Frontal cortex (tissue), 4 donors: ENCODE results near the gene FOXP1. TPM values are rescaled to one million over a fixed set of nuclear protein-coding genes. Genes with fewer than 3 reads are reported as not detected.
"Not testable (repeated sequence)": the region's sequence is repeated elsewhere in the genome, so short reads cannot be mapped to it uniquely, and the experiment has no call there.

Experiments
- DNase-seq, 2 donors: peaks; one replicate each; pipeline ENCODE4 v3.0.0; 2012; ENCODE audit warnings: low spot score in 2 of 2
- FAIRE-seq: peaks from 2 replicates; lab custom pipeline; 2012; peaks lifted over from hg19 to GRCh38; lab: Jason Lieb, UNC
- total RNA-seq: library from RNA; depleted of rRNA; stranded (reverse); fragments of >200 nt; gene quantifications from one replicate; pipeline ENCODE4 v1.2.3, GENCODE V29; 2014
- donor health status: control.
- donor health status: control.
- donor health status: control.

Gene FOXP1
- total RNA-seq, 1 donor from 2014 or later, result 118 TPM

DNA sequence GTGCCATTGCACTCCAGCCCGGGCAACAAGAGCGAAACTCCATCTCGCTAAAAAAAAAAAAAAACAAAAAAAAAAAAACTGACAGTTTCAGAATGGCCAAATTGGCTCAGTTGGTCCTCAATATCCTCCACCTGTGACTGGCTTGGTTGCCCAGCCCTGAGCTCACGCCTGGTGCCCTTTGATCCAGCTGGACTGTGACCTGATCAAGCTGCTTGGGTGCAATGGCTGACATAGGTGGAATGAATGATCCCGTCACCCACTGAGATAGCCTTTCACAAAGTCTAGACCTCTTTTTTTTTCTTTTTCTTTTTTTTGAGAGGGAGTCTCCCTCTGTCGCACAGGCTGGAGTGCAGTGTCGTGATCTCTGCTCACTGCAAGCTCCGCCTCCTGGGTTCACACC, 254.6 kb downstream of the FOXP1 start:
- FAIRE-seq, result no peak
- no peak for DNase-seq

GRCh38 chr3:71327936-71328335, 255.6 kb downstream of the FOXP1 start:
- no peak for FAIRE-seq

GRCh38 chr3:71325715-71326114, 257.8 kb downstream of the FOXP1 start:
- FAIRE-seq (no peak), DNase-seq (no peak)

More at GRCh38 chr3:71327936-71328335, 255.6 kb downstream of the FOXP1 start:
- no peak for DNase-seq

GRCh38 chr3:71324224-71324623, 259.3 kb downstream of the FOXP1 start:
- not testable (repeated sequence) for FAIRE-seq, DNase-seq

DNA sequence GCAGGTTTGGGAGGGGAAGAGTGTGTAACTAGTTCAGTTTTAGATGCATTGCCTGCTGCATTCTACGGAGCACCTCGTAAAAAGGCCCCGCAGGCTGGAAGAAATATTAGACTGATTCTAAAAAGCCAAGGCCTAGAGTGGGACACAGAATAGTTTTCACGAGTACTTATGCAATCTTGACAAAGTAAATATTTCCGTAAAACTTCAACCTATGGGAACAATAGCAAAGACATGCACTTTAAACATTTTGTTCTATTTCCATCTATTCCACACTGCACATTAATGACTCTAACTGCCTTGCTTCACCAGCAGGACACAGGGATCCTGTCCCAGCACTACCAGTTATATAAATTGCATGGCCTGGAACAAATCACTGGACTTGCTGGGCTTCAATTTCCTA, 260.0 kb downstream of the FOXP1 start:
- no peak for FAIRE-seq
- no peak for DNase-seq

DNA sequence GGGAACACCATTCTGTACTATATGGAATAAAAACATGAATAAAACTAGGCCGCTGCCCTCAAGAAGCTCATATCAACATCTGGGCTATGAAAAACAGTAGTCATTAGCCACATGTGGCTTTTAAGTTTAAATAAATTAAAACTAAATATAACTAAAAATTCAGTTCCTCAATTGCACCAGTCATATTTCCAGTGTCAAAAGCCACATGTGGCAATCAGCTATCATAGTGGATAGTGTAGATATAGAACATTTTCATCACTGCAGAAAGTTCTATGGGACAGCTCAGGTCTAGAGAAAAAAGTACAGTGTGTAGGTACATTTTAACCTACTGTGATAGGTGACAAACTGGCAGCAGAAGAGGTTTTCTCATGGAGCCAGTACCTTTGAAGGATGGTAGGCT, 261.4 kb downstream of the FOXP1 start:
- no peak for FAIRE-seq
- DNase-seq, result no peak

DNA sequence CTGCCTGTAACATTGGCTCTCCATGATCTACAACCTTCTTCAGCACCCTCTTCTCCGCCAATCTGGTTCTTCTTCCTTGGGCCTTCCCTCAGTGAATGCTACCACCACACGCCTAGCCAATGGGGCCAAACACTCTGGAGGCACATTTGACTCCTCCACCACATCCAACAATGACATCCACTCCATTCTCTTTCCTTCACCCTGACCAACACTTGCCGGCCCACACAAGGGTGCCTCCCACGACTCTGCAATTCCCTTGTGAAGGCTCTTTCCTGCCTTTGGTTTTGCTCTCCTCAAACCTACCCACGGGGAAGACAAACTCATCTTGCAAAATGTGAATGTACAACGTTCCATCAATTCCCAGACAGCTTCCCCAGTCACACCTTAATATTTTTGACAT, 263.8 kb downstream of the FOXP1 start:
- DNase-seq, result no peak
- no peak for FAIRE-seq

- DNase-seq (no peak), FAIRE-seq (no peak)
These were observed 265.1 kb downstream of the FOXP1 start for GRCh38 chr3:71318458-71318827.

DNA sequence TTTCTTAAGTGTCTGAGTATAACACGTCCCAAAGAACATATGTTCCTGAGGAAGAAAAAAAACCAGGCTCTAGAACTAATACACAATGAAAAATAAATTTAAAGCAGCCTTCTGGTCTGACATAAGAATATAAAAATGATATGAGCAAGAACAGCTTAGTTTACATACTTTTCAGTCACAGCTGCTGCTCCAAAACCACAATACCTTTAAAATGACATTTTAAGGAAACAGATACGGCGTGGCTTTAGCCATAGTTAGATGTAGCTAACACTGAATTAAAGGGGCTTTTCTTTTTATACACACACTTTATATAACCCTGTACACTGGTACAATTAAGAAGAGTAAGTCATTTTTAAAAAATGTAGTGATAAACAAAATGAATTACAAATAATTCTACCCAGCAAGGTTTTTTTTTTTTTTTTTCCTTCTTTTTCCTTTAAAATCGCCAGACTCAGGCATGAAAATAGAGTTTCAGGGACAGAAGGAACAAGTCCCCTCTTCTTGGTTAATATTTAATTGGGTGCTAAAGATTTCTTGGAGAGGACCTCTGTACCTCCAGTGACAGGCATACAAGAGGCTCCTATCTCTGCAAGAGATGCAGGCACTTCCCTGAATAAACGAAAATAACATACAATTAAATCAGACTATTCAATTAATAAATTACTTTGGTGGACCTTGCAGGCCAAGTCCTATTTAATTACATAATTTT, 265.6 kb downstream of the FOXP1 start:
- FAIRE-seq (no peak), DNase-seq (no peak)

DNA sequence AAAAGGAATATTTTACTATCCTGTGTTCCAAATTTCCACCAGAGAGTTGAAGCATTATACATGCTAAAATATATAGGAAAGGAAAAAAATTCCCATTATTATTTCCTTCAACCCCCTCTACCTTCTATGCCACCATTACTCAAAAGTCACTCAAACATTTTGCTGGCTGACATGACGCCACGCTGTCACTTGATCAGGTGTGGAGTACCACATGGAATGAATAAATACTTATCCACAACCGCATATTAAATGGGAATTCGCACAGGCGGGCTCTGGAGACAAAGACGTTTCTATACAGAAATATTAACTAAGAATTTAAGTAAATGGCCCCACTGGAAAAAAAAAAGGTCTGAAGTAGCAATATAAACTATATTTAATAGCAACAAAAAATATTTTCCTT, 266.4 kb downstream of the FOXP1 start:
- DNase-seq, result no peak
- FAIRE-seq, result no peak

GRCh38 chr3:71316066-71316777, 267.3 kb downstream of the FOXP1 start:
- no peak for DNase-seq
- FAIRE-seq, result no peak

DNA sequence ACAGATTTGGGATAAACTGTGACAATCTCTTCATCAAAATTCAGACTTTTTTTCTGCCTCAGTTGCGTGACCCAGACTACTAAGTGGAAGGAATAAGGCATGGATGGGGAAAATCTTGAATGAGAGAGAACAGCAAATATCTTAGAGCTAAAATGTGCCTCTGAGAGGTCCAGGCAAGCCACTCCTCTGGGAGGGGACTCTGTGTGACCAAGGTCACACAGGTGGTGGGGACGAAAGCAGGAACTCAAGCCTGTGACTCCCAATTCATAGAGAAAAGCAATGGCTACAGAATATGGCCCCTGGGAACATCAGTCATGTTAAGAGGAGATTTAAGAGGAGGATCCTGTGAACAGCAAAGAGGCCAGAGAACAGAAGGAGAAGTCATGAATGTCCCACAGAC, 268.1 kb downstream of the FOXP1 start:
- FAIRE-seq, result no peak
- DNase-seq, result no peak

DNA sequence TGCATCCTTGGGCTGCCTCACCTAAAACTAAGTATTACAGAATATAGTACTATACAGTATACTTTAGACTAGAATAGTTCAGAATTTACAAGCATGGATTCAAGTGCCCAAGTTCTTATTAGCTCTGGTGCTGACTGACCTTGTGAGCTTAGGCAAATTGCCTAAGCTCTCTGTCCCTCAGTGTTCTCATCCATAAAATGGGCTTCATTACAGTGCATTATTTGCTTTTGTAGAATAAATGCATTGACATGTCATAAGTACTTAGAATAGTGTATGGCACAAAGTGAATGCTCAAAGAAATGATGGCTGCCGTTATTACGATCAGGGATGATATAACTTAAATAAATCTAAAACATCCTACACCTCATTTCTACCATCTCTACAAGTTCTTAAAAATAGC, 269.7 kb downstream of the FOXP1 start:
- DNase-seq, result no peak
- no peak for FAIRE-seq

- no peak for DNase-seq
- FAIRE-seq, result no peak
These were observed 271.1 kb downstream of the FOXP1 start for GRCh38 chr3:71312461-71312860.

DNA sequence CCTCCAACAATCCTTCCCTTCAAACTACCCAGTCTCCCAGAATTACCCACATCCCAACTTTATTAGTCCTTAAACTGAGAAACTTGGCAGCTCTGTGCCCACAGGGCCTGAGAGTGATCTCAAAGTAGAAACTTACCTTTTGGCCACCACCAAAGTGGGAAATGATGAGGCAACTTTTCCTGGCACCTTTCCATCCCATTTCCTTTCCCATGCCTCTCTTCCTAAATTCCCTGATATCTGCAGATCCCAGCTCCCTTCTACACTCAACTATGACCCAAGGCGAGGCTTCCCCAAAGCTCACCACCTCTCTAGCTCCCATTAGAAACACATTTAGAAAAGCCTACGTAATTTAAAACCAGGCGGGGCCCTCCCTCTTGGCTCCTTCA, 271.9 kb downstream of the FOXP1 start:
- no peak for DNase-seq
- FAIRE-seq, result no peak

DNA sequence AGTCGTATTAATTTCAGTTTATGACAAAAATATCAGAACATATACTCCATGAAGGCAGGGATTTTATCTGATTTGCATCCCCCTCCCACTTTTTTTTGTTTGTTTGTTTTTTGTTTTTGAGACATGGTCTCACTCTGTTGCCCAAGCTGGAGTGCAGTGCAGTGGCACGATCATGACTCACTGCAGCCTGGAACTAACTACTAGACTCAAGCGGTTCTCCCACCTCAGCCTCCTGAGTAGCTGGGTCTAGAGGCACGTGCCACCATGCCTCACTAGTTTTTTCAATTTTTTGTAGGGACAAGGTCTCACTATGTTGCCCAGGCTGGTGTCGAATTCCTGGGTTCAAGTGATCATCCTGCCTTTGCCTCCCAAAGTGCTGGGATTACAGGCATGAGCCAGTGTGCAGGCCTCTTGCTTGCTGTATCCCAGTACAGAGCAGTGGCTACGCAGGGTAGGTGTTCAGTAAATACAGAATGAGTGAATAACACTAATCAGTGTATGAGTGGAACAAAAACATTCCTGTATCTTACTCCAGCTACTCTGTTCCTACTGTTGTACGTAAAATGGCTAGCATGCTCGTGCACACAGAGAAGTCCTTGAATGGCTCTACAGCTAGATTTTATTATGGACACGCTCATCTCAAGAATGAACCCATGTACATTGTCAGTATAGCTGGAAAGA, 272.4 kb downstream of the FOXP1 start:
- no peak for FAIRE-seq
- no peak for DNase-seq

GRCh38 chr3:71310359-71310979, 273.1 kb downstream of the FOXP1 start:
- FAIRE-seq, result no peak
- DNase-seq, result no peak

GRCh38 chr3:71309886-71310285, 273.6 kb downstream of the FOXP1 start:
- FAIRE-seq (no peak), DNase-seq (no peak)

GRCh38 chr3:71309342-71309741, 274.2 kb downstream of the FOXP1 start:
- no peak for FAIRE-seq
- DNase-seq, result no peak

DNA sequence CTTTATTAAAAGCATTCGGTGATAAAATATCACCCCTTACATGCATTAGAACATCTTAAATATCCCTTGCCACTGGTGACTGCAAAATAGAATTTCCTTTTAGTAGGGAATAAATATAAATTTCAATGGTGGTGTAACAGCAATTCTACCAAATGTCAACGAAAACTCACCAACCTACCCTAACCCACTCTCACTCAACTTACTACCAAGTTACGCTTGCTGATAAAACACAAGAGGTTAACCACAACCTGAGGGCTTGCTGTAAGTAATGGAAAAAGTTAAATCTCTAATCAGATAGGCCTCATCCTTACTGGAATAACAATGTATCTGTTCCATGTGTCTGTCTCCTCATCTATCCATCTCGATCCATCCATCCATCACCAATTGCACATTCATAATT, 274.7 kb downstream of the FOXP1 start:
- no peak for DNase-seq
- FAIRE-seq, result no peak
